WTC11 (cell line): ENCODE measurements around the gene MBD2. TPM values are rescaled to one million over a fixed set of nuclear protein-coding genes. Genes with fewer than 3 reads are reported as not detected.

Source experiments
- ATAC-seq: fragments of 200-7000 bp; cut with Tn5 transposase; 2 replicates; pipeline ENCODE4 v1.10.0; 2021; ENCODE audit warnings: mild to moderate bottlenecking, moderate library complexity
- CTCF ChIA-PET: fragments of 300-600 bp; sonication (Branson Sonifier 250); formaldehyde crosslinking; loops from one replicate; lab custom pipeline; 2021; ENCODE audit warnings: antibody characterized with exemption; lab: Charles Lee
- POLR2A ChIA-PET: fragments of 350-600 bp; sonication (Branson Sonifier 250); formaldehyde crosslinking; loops from one replicate; lab custom pipeline; 2021; ENCODE audit warnings: antibody characterized with exemption; lab: Charles Lee
- DNase-seq: peaks from one replicate; pipeline ENCODE4 v3.0.0; 2021; ENCODE audit warnings: low spot score
- H3K27ac Mint-ChIP-seq: 2 replicates; pipeline ENCODE4 v1.8.0; 2021; ENCODE audit warnings: mixed read lengths
- H3K27me3 Mint-ChIP-seq: 2 replicates; pipeline ENCODE4 v1.8.0; 2021; ENCODE audit warnings: low read depth, mild to moderate bottlenecking, moderate library complexity, mixed read lengths
- H3K36me3 Mint-ChIP-seq: 2 replicates; pipeline ENCODE4 v1.8.0; 2021; ENCODE audit warnings: mixed read lengths
- H3K4me1 Mint-ChIP-seq: 2 replicates; pipeline ENCODE4 v1.8.0; 2022; ENCODE audit warnings: mixed read lengths
- H3K4me3 Mint-ChIP-seq: 2 replicates; pipeline ENCODE4 v1.8.0; 2021; ENCODE audit warnings: mild to moderate bottlenecking, moderate library complexity, mixed read lengths
- H3K9me3 Mint-ChIP-seq: 2 replicates; pipeline ENCODE4 v1.8.0; 2021; ENCODE audit warnings: mixed read lengths
- ESRRA ChIP-seq: sonication (generic); formaldehyde crosslinking; IDR thresholded peaks from 2 replicates; pipeline ENCODE4 v1.8.1; 2022; ENCODE audit warnings: mild to moderate bottlenecking, missing genetic modification reagents, borderline replicate concordance
- FOXP1 ChIP-seq: sonication (generic); formaldehyde crosslinking; IDR thresholded peaks from 2 replicates; pipeline ENCODE4 v1.8.0; 2022; ENCODE audit warnings: missing genetic modification reagents, mild to moderate bottlenecking, moderate library complexity, borderline replicate concordance
- GRHL2 ChIP-seq: fragments of 250-450 bp; sonication (Bioruptor Pico); IDR thresholded peaks from 2 replicates; pipeline ENCODE4 v1.8.0; 2022; ENCODE audit warnings: mild to moderate bottlenecking, moderate library complexity; ENCODE audit not compliant: insufficient replicate concordance, severe bottlenecking
- KAT7 ChIP-seq: sonication (generic); formaldehyde crosslinking; IDR thresholded peaks from 2 replicates; pipeline ENCODE4 v1.8.1; 2023; ENCODE audit warnings: missing genetic modification reagents, mild to moderate bottlenecking, borderline replicate concordance
- MAX ChIP-seq: sonication (generic); formaldehyde crosslinking; IDR thresholded peaks from 2 replicates; pipeline ENCODE4 v1.8.0; 2022; ENCODE audit warnings: mild to moderate bottlenecking, missing genetic modification reagents
- NR2C2 ChIP-seq: sonication (generic); formaldehyde crosslinking; IDR thresholded peaks from 2 replicates; pipeline ENCODE4 v1.8.0; 2022; ENCODE audit warnings: mild to moderate bottlenecking, missing genetic modification reagents
- RELA ChIP-seq: sonication (generic); formaldehyde crosslinking; IDR thresholded peaks from 2 replicates; pipeline ENCODE4 v1.8.1; 2022; ENCODE audit warnings: missing genetic modification reagents, mild to moderate bottlenecking, borderline replicate concordance
- RORB ChIP-seq: fragments of 250-450 bp; sonication (Bioruptor Pico); IDR thresholded peaks from 2 replicates; pipeline ENCODE4 v1.9.0; 2021; ENCODE audit warnings: mild to moderate bottlenecking
- STAT6 ChIP-seq: sonication (generic); formaldehyde crosslinking; conservative IDR thresholded peaks from 2 replicates; pipeline ENCODE4 v1.8.1; 2023; ENCODE audit warnings: mild to moderate bottlenecking, low read depth, missing genetic modification reagents, moderate library complexity
- TCF7 ChIP-seq: sonication (generic); formaldehyde crosslinking; IDR thresholded peaks from 2 replicates; pipeline ENCODE4 v1.8.0; 2022; ENCODE audit warnings: mild to moderate bottlenecking, low read depth, missing genetic modification reagents, moderate library complexity
- TEAD1 ChIP-seq: sonication (generic); formaldehyde crosslinking; IDR thresholded peaks from 2 replicates; pipeline ENCODE4 v1.8.0; 2022; ENCODE audit warnings: mild to moderate bottlenecking, missing genetic modification reagents
- TEAD4 ChIP-seq: sonication (generic); formaldehyde crosslinking; IDR thresholded peaks from 2 replicates; pipeline ENCODE4 v1.8.0; 2022; ENCODE audit warnings: mild to moderate bottlenecking, missing genetic modification reagents
- USF1 ChIP-seq: sonication (generic); formaldehyde crosslinking; IDR thresholded peaks from 2 replicates; pipeline ENCODE4 v1.8.0; 2022; ENCODE audit warnings: mild to moderate bottlenecking, missing genetic modification reagents
- ZBTB21 ChIP-seq: sonication (generic); formaldehyde crosslinking; IDR thresholded peaks from 2 replicates; pipeline ENCODE4 v1.8.1; 2023; ENCODE audit warnings: mild to moderate bottlenecking, missing genetic modification reagents, borderline replicate concordance
- ZNF281 ChIP-seq: sonication (generic); formaldehyde crosslinking; IDR thresholded peaks from 2 replicates; pipeline ENCODE4 v1.8.0; 2023; ENCODE audit warnings: mild to moderate bottlenecking, missing genetic modification reagents
- ZNF396 ChIP-seq: fragments of 250-450 bp; sonication (Bioruptor Pico); IDR thresholded peaks from 2 replicates; pipeline ENCODE4 v1.8.0; 2021; ENCODE audit warnings: mild to moderate bottlenecking, moderate library complexity, borderline replicate concordance
- ZNF423 ChIP-seq: fragments of 250-450 bp; sonication (Bioruptor Pico); IDR thresholded peaks from 2 replicates; pipeline ENCODE4 v2.1.2; 2022; ENCODE audit warnings: mild to moderate bottlenecking, moderate library complexity
- ZNF425 ChIP-seq: fragments of 250-450 bp; sonication (Bioruptor Pico); conservative IDR thresholded peaks from 2 replicates; pipeline ENCODE4 v1.9.0; 2021; ENCODE audit warnings: mild to moderate bottlenecking
- ZNF512 ChIP-seq: sonication (generic); formaldehyde crosslinking; IDR thresholded peaks from 2 replicates; pipeline ENCODE4 v1.8.1; 2022; ENCODE audit warnings: missing genetic modification reagents, borderline replicate concordance
- ZNF671 ChIP-seq: fragments of 250-450 bp; sonication (Bioruptor Pico); IDR thresholded peaks from 2 replicates; pipeline ENCODE4 v1.8.0; 2021; ENCODE audit warnings: mild to moderate bottlenecking
- total RNA-seq: library from RNA; stranded (reverse); gene quantifications from 3 replicates; pipeline ENCODE4 v1.2.3, GENCODE V29; 2021

The MBD2 gene
- total RNA-seq, 1 experiment from 2014 or later: 42.7 TPM

GRCh38 chr18:54239601-54240000 lies 15.1 kb upstream of the MBD2 start:
- CTCF ChIA-PET: interaction anchor here (1.9 kb wide), 1 partner anchor 15 kb away, joined by 5 read pairs; no protein-coding TSS in a partner anchor
- DNase-seq (no peak), ATAC-seq (no peak)
- H3K27me3 Mint-ChIP-seq: no peaks in the 10 kb centered on the region
- peaks cover 8% of the 10 kb centered on the region for H3K4me1 Mint-ChIP-seq
- H3K27ac Mint-ChIP-seq: no peak overlapping the region
- POLR2A ChIA-PET: no interaction called here
- TF ChIP-seq ZNF396 (no peak), ZNF512 (no peak), TEAD1 (CRISPR knock-in tag) (no peak), ZNF281 (CRISPR knock-in tag) (no peak), MAX (CRISPR knock-in tag) (no peak), ZNF423 (CRISPR knock-in tag) (no peak), USF1 (no peak), KAT7 (CRISPR knock-in tag) (no peak), ESRRA (CRISPR knock-in tag) (no peak), RELA (no peak), NR2C2 (CRISPR knock-in tag) (no peak), STAT6 (no peak), GRHL2 (CRISPR knock-in tag) (no peak), ZNF671 (CRISPR knock-in tag) (no peak), FOXP1 (CRISPR knock-in tag) (no peak), TCF7 (CRISPR knock-in tag) (no peak), ZBTB21 (CRISPR knock-in tag) (no peak), ZNF425 (CRISPR knock-in tag) (no peak), TEAD4 (no peak), RORB (CRISPR knock-in tag) (no peak)
- TF ChIP-seq, all 79 proteins: peak for 0
- no peaks in the 10 kb centered on the region; the same call in 1 of the 2 replicates for H3K9me3 Mint-ChIP-seq
- no peaks in the 10 kb centered on the region for H3K36me3 Mint-ChIP-seq
- H3K4me3 Mint-ChIP-seq: no peak overlapping the region
